Ramos (cell line): ENCODE data around the gene ECM2.

ENCODE experiments used
- in situ Hi-C: fragments of 300-500 bp; cut with MboI; formaldehyde crosslinking; loops from one replicate; pipeline ENCODE4 v1.14.3; 2022; ENCODE audit warnings: low sequenced_read_pairs; ENCODE audit not compliant: unreplicated experiment

ECM2 gene

GRCh38 chr9:92529124-92529523 is 6.7 kb downstream of the ECM2 start:
- in situ Hi-C loops, result no loop called here

- in situ Hi-C loops, result no loop called here
These were observed 7.3 kb downstream of the ECM2 start for GRCh38 chr9:92528522-92528849.

- in situ Hi-C loops, result no loop called here
These were observed 7.8 kb downstream of the ECM2 start for GRCh38 chr9:92527832-92528521.

- in situ Hi-C loops, result no loop called here
These were observed 8.4 kb downstream of the ECM2 start for GRCh38 chr9:92527291-92527828.

GRCh38 chr9:92525306-92525705 is 10.5 kb downstream of the ECM2 start:
- in situ Hi-C loops, result no loop called here

GRCh38 chr9:92524881-92525280 is 10.9 kb downstream of the ECM2 start:
- in situ Hi-C loops, result no loop called here

GRCh38 chr9:92522983-92523970 is 12.5 kb downstream of the ECM2 start:
- in situ Hi-C loops, result no loop called here

GRCh38 chr9:92520837-92521236 is 15.0 kb downstream of the ECM2 start:
- in situ Hi-C loops, result no loop called here

- in situ Hi-C loops, result no loop called here
These were observed 17.6 kb downstream of the ECM2 start for GRCh38 chr9:92518199-92518598.

- in situ Hi-C loops, result no loop called here
These were observed 18.7 kb downstream of the ECM2 start for GRCh38 chr9:92517046-92517445.

GRCh38 chr9:92516521-92516920 is 19.3 kb downstream of the ECM2 start:
- in situ Hi-C loops, result no loop called here

- in situ Hi-C loops, result no loop called here
These were observed 21.2 kb downstream of the ECM2 start for GRCh38 chr9:92514635-92515034.

- in situ Hi-C loops, result no loop called here
These were observed 22.4 kb downstream of the ECM2 start for GRCh38 chr9:92513349-92513748.

- in situ Hi-C loops, result no loop called here
These were observed 23.2 kb downstream of the ECM2 start for GRCh38 chr9:92512622-92513021.

GRCh38 chr9:92510747-92511146 is 25.0 kb downstream of the ECM2 start:
- in situ Hi-C loops, result no loop called here

- in situ Hi-C loops, result no loop called here
These were observed 26.7 kb downstream of the ECM2 start for GRCh38 chr9:92509050-92509449.

GRCh38 chr9:92508018-92508820 is 27.6 kb downstream of the ECM2 start:
- in situ Hi-C loops, result no loop called here

GRCh38 chr9:92507496-92507895 is 28.3 kb downstream of the ECM2 start:
- in situ Hi-C loops, result no loop called here

- in situ Hi-C loops, result no loop called here
These were observed 28.8 kb downstream of the ECM2 start for GRCh38 chr9:92507005-92507404.

- in situ Hi-C loops, result no loop called here
These were observed 29.5 kb downstream of the ECM2 start for GRCh38 chr9:92506184-92506857.
